Activated CD8-positive, alpha-beta memory T cell treated with anti-CD3 and anti-CD28 coated beads, Interleukin-2, amount 50 U/mL, for 24 hours (primary cell): ENCODE data around the gene LRRC71.

Source experiments
- DNase-seq: peaks from one replicate; pipeline ENCODE4 v3.0.0-alpha.2; 2020; ENCODE audit errors: extremely low read depth

LRRC71 gene

DNA sequence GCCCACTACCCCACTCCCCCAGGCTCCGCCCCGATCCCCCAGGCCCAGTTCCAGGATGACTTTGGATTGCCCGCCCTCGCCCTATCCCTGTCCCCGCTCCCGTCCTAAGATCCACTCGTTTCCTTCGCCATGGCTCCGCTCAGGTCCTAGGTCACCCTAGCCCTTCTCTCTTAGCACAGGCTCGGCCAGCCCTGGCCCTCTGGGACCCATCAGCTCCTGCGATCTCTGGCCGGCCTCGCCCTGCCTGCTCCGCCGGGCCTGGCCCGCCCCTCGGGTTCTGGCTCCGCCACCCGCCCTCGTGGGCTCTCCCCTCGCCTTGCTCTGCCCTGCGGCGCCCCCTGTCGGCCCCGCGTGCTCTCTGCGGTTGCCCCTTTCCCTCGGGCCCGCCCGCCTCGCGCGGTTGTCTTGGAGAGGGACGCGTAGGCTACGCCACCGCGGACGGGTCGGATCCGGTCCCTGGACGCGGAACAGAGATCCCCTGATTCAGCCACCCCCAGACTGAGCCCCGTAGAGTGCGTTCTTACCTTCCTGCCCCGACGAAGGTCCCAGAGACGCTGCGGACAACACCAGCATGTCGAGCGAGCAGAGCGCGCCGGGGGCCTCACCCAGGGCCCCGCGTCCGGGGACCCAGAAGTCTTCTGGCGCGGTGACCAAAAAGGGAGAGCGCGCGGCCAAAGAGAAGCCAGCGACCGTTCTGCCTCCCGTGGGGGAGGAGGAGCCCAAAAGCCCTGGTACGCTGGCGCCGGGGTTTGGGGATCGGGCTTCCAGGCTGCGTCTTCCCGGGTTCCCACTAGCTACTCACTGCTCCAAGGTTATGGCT is at the start of gene LRRC71:
LRRC71 (plus strand) TSS at position 400 of the 820 bp plus-strand sequence; CDS start at position 572, 172 bp downstream.
- peak; percentile 20 for DNase-seq

DNA sequence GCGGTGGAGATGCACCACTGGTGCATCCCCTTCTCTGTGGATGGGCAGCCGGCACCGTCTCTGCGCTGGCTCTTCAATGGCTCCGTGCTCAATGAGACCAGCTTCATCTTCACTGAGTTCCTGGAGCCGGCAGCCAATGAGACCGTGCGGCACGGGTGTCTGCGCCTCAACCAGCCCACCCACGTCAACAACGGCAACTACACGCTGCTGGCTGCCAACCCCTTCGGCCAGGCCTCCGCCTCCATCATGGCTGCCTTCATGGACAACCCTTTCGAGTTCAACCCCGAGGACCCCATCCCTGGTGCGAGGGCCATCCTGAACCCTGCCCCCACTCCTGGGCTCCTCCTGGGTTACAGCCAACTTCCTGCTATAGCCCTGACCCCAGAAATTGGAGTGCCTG is 46.8 kb upstream of the LRRC71 start:
- DNase-seq: no peak

DNA sequence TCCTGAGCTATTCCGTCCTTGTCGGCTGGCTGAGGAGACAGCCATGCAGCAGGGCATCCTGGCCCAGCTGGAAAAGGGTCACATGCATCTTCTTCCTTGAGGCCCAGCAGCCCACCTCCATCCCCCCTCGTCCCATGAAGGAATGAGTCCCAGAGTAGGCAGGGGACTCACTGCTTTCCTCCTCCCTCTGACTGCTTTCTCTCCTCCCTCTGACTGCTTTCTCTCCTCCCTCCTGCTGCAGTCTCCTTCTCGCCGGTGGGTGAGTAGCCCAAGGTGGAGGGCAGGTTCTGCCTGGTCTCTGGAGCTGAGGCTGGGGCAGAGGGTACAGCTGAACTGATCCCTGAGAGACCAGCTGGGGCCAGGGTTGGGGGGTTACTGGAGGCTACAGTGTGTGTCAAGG is 46.3 kb upstream of the LRRC71 start:
- no peak for DNase-seq

DNA sequence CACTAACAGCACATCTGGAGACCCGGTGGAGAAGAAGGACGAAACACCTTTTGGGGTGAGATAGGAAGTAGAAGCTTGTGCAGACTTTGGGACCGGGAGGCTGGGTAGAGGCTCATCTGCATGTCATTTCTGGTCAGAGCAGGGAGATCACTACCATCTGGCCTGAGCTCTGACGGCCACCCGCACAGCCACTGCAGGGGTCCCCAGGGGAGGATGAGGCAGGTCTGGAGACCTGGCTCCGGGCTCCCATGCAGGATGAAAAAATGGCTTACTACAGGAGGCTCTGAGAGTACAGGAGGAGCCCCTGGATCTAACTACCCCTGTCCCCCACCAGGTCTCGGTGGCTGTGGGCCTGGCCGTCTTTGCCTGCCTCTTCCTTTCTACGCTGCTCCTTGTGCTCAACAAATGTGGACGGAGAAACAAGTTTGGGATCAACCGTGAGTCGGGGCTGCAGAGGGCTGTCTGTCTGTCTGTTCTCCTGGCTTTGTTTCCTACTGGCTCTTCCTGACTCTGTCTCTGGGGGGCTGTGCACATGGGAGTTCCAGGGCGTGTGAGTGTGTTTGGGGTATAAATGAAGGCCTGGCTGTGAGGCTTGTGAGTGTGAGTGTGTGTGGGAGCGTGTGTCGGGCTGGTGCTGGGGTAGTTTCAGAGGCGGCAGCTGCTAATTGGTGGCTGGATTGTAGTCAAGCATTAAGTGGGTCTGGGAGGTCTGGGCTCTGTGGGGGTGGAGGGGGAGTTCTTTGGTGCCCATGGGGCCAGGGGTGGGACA is 45.7 kb upstream of the LRRC71 start:
- no peak for DNase-seq

DNA sequence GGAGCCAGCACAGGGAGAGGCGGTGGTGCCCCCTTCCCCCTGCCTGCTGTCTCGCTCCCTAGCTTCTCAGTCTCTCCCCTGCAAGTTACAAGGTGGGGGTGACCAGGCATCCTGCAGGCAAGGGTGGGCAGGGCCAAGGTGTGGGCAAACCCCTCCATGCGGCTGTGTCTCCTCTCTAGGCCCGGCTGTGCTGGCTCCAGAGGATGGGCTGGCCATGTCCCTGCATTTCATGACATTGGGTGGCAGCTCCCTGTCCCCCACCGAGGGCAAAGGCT is 45.2 kb upstream of the LRRC71 start:
- DNase-seq: no peak

DNA sequence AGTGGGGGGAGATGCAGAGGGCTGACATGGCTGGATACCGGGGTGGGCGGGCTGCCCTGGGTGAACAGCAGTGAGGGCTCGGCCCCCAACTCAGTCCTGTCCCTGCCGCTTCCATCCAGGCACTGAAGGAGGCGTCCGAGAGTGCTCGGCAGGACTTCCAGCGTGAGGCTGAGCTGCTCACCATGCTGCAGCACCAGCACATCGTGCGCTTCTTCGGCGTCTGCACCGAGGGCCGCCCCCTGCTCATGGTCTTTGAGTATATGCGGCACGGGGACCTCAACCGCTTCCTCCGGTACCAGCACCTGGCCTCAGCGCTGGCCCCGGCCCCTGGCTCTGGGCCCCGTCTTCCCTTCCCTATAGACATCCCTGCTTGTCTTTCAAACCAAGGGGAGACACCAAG is 44.2 kb upstream of the LRRC71 start:
- DNase-seq: no peak

DNA sequence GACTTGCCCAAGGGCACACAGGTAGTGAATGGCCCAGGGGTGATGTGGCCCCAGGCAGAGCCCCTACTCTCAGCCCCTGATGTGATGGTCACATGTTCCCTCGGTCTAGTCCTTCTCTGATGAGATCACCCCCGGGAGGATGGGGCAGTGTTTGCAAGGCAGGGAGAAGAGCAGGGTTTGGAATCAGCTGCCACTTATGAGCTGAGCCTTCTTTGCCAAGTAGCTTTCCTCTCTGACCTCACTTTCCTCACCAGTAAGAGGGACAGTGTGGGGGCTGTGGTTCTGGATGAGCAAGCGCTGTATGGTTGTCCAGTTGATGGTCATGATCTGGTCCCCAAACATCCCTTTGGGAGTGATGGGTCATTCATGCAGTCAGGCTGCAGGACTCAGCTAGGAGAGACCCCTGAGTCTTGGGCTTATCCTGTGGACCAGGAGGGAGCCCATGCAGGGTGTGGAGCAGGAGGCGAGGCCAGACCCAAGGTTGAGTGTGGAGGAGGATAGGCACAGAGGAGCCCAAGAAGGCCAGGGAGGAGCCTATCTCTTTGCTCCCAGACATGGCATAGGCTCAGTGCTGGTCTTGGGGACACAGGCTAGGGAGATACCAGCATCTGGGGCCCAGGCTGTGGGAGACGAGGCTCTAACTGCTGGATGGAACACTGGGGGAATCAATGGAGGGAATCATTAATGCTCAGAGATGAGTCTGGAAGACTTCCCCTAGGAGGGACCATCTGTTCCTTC is 42.8 kb upstream of the LRRC71 start:
- no peak for DNase-seq

DNA sequence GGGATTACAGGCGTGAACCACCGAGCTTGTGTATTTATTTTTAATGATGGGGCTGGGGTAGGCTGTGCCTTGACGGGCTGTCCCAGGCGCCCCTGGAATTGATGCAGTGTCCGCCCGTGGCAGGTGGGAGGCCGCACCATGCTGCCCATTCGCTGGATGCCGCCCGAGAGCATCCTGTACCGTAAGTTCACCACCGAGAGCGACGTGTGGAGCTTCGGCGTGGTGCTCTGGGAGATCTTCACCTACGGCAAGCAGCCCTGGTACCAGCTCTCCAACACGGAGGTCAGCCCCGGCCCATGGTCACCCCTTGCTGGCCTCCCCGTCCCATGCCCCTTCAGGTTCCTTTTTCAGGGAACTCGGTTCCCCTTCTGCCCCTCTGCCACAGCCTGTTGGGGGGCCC is 40.6 kb upstream of the LRRC71 start:
- no peak for DNase-seq

DNA sequence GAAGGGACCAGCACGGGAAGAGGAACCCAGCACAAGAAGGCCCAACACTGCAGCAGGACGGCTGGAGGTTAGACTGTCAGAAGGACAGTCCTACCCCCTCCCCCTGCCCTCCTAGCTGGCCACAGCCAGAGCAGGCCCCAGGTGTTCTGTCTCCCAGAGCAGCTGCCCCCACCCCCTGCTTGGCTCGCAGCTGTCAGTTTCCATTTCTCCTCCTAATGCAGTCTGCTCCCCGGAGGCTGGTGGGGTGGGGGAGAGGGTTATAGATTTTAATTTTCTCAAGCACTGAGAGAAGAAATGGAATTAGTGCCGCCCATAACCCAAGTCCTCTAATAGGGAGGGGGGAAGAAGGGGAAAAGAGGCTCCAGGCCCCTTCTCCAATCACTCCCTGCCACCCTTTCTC is 40.0 kb upstream of the LRRC71 start:
- DNase-seq: no peak

DNA sequence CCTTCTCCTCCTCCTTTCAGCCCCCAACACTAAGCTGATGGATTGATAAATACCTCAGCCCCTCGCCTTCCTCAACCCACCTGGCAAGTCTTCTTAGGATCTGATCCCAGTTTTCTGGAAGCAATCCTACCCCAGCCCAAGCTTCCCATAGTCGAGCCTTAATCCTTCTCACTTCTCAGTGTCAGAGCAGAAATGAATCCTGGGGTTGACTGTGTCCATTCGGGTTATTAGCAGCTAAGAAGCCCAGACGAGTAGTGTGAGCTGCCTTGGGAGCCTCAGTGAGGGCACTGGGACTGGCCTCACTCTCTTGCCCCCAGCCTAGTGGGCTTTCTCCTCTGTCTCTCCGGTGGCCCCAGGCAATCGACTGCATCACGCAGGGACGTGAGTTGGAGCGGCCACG is 39.3 kb upstream of the LRRC71 start:
- no peak for DNase-seq

DNA sequence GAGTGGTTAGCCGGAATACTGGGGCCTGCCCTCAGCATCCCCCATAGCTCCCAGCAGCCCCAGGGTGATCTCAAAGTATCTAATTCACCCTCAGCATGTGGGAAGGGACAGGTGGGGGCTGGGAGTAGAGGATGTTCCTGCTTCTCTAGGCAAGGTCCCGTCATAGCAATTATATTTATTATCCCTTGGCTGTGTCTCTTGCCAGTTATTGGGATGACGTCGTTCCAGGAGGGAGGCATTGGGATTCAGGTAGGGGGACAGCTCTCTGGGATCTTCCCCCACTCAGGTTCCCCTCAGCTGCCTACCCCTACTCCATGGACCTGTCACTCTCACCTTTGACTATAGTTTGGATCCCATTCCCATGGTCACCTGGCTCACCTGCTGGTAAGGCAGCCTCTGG is 38.8 kb upstream of the LRRC71 start:
- DNase-seq: no peak

DNA sequence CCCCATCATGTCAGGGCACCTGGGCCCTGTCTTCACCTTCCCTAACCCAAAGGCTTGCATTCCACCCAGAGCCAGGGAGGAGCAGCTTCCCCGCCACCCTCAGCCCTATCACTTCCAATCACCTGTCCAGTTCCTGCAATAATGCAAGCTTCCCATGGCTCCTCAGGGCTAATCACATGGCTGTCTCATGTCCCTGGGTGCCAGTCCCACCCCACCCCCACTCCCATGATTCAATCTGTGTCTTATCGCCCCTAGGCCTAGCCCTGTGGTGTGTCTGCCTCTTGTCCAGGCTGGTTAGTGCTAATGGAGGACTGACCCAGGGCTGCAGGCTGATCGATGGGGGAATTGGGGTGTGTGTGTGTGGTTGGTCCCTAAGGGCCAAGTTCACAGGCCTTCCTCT is 37.9 kb upstream of the LRRC71 start:
- DNase-seq: no peak

DNA sequence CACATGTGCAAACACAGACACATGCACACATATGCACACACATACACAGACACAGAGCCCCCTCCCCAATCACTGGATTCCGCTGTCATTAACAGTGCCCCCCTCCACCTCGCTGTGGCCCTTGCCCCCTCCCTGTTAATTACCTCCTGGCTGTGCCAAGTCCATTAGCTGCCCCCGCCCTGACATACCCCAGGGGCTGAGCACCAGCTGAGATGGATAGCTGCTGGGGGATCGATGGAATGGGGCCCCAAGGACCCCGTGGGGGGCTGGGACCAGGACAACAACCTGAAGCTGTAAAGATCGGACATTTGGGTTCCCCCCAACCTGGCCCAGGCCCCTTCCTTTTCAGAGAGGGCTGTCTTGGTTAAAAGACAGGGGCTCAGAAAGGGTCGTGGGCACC is 36.5 kb upstream of the LRRC71 start:
- no peak for DNase-seq

DNA sequence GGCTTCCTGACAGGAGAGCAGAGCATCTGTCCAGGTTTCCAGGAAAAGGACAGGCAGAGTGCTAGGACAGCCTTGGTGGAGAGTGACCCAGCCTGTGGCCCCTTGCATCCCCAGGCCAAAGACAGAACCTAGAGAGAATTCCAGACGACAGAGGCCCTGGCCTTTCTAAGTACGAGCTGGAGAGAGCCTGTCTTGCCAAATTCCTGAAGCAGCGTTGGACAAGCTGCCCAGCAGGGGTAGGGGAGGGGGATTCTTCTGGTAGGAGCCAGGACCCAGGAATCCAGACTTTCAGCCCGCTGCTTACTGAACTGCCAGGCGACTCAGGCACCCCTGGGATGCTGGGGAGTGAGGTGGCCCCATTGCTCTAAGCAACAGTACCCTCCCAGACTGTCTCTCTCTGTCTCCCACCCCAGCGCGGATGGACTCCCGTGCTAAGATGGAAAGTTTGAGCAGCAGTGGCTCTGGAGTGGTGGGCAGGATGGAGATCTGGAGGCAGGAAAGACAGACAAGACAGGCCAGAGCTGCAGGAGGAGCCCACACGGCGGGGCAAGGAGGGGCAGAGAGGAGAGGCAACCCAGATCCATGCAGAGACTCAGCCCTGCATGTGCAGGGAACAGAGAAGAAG is 35.8 kb upstream of the LRRC71 start:
- no peak for DNase-seq

DNA sequence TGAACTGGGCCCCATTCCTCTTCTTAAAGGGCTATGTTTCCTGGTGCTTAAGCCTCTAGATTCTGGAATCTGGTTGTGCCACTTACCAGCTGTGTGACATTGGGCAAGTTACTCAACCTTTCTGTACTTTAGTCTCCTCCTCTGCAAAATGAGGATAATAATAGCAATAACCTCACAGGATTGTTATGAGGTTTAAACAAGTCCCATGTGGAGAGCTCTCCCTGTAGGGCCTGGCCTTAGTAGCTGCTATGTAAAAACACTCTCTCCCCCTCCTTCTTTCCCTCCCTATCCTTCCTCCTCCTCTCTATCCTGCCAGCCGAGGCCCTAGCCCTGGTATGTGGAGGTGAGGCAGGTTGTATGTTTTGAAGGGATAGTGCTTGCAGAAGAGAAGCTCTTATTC is 35.1 kb upstream of the LRRC71 start:
- DNase-seq: no peak

DNA sequence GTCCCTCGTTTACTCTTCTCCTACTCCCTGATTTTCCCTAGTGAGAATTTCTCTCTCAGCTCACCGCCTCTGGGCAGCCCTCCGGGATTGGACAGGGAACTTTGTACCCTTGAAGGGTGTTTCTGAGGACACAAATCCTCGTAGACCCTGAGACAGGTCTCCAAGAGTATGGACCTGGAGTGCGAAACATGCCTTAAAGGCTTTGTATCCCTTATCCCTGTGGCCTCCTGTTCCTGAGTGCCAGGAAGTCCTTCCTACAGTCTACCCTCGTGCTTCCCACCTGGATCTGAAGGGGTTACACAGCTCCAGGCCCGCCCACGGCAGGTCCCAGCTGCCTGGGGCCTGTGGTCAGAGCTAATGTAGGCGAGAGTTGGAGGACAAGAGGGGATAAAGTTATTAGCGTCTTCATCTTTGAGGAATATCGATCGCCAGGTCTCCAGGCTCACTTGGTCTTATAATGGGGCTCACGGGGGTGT is 34.5 kb upstream of the LRRC71 start:
- DNase-seq: no peak

DNA sequence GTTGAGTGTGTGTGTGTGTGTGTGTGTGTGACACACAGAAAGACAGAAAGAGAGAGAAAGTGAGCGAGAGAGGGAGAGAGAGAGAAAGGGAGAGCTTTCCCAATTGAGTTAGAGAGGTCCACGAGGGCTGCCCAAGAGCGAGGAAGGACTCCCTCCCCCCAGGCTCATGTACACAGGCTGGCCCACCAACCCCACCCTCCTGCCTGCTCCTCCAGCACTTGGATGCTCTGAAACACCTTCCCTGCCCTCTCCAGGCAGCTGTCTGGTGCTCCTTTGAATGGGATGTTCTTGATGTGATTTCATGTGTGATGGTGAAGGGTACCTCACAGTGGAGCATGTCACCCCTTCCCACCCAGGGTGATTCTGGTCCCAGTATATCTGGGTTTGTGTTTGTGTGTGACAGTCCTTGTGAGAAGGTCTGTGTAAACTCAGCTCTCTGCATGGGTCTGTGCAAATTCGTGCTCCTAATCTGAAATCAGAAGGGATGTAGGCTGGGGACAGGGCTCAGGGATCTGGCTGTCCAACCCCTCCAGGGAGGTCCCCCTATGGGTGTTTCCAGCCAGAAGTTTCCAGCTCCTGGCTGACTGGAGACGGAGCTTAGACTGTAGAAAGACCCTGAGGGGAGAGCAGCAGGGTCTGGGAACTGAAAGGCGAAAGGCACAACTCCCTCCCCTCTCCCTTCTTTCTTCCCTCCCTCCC is 33.7 kb upstream of the LRRC71 start:
- DNase-seq: no peak

DNA sequence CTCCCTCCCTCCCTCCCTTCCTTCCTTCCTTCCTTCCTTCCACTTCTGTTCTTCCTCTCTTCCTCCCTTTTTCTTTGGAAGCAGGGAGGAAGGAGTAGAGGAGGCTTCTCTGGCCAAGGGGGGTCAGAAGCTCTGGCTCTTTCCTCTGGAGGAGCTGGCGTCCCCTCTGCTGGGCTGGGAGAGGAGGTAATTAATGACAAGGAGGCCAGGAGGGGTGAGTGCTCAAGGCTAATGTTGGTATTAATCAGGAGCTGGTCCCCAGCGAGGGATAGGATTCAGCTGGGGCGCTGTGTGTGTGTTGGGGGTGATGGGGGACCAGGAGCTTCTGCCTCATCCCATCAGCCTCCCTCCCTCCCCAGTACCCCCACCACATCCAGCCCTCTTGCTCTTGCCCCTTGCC is 33.1 kb upstream of the LRRC71 start:
- DNase-seq: no peak

DNA sequence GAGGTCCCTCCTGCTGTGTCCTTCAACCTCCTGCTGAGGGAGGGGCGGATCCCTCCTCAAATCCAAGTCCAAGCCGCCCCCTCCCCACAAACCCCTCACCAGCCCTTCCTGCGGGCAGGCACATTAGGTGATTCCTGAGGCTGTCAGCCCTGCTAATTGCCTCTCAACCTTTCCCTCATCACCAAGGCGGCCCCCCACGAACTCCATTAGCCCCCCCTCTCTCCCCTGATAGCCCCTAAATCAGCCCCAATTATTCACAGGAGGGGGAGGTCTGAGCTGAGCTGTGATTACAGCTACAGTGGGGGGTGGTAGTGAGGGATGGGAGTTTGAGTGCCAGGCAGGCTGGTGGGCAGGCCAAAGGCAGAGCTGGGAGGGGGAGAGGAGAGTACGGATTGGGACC is 32.7 kb upstream of the LRRC71 start:
- DNase-seq: no peak

DNA sequence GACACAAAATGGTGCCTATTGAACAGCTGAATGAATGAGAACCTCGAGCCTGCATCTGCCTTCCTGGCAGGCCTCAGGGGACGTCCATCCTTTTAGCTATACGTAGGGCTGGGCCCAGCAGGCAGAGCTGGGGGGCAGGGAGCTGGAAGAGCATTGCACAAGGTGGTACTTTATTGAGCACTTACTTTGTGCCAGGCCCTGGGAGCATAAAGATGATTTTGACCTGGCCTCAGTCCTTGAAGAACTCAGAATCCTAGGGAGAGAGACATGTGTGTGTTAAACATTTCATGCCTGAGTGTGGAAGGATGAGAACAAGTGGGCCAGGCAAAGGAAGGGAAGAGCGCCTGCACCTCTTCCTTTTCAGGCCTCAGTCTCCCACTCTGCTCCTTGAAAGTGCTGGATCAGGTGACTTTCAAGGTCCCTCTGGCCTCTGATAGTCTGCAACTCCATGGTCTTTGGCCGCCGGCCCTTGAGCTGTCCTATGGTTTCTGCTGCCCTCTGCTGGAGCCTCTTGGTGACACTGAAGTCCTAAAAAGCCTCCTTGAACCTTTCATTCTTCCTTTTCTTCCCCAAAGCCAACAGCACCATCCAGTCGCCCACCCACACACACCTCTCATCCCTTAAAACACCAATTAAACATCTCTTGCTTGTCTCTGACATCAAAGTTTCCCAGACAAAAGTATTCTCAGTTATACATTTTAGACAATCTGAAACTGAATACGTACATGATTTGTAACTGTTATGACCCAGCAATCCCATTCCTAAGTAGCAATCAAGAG is 30.4 kb upstream of the LRRC71 start:
- DNase-seq: peak; percentile 8
